ENCODE measurements around the gene USP22. TPM values are rescaled to one million over a fixed set of nuclear protein-coding genes. Genes with fewer than 3 reads are reported as not detected.

USP22 gene
- total and polyA plus RNA-seq, 2 donors (not counting 3 experiments of a cell fraction or from before 2014, with no cell fraction given) = 204 to 260 TPM

- no peak overlapping the region for H2AFZ ChIP-seq (ENCODE audit: low read depth, low read length)
- DNase-seq (ENCODE audit: low read depth, low spot score) (no peak), FAIRE-seq (no peak)
- no peaks in the 10 kb centered on the region for H3K9me1 ChIP-seq (replicated peaks; ENCODE audit: control insufficient read depth, extremely low read depth, insufficient read depth, low read length)
- H3K27ac ChIP-seq (ENCODE audit: insufficient read depth, low read depth, low read length) = no peak overlapping the region
- H3K36me3 ChIP-seq (ENCODE audit: control insufficient read depth in 2 of 2, extremely low read depth in 1 of 2, insufficient read depth in 2 of 2, low read length in 2 of 2) = peaks cover 1 to 25% of the 10 kb centered on the region in 2 experiments
- CTCF ChIA-PET = no interaction called here
- H3K9me3 ChIP-seq (replicated peaks; ENCODE audit: control insufficient read depth, insufficient read depth, low read length) = no peaks in the 10 kb centered on the region
- peaks cover 100% of the 10 kb centered on the region for H3K79me2 ChIP-seq (ENCODE audit: control insufficient read depth, insufficient read depth, low read length)
- no peak for TF ChIP-seq POLR2AphosphoS5 (IDR thresholded peaks at IDR 0.05; ENCODE audit: insufficient read depth, low read depth, low read length)
- TF ChIP-seq CTCF (IDR thresholded peaks at IDR 0.05; ENCODE audit: extremely low read depth in 1 of 2, insufficient read depth in 1 of 2, low read depth in 1 of 2, low read length in 2 of 2) = no peak
- TF ChIP-seq MAX (IDR thresholded peaks at IDR 0.05; ENCODE audit: insufficient read depth, insufficient read length) = no peak
- no peak for TF ChIP-seq EZH2 (IDR thresholded peaks at IDR 0.05; ENCODE audit: borderline replicate concordance, low read depth, low read length, severe bottlenecking)
- TF ChIP-seq MYC (IDR thresholded peaks at IDR 0.05; ENCODE audit: low read depth, low read length) = no peak
- TF ChIP-seq JUN (IDR thresholded peaks at IDR 0.05; ENCODE audit: borderline replicate concordance, insufficient read depth, insufficient read length, low read depth) = no peak
- no peak for TF ChIP-seq POLR2A (IDR thresholded peaks at IDR 0.05; ENCODE audit: low read depth, low read length)
- no peak for TF ChIP-seq FOS (IDR thresholded peaks at IDR 0.05; ENCODE audit: borderline replicate concordance, insufficient read depth, low read length)
- TF ChIP-seq GATA2 (IDR thresholded peaks at IDR 0.05; ENCODE audit: insufficient read depth, insufficient read length, low read depth, low read length) = no peak
- dilution Hi-C loops (cut with MboI; ENCODE audit: extremely low pct_ligation_motif_present, low sequenced_read_pairs) = no loop called here
- H3K27me3 ChIP-seq (ENCODE audit: control insufficient read depth in 2 of 2, insufficient read depth in 2 of 2, low read length in 2 of 2) = no peaks in the 10 kb centered on the region
- no peak overlapping the region for H3K9ac ChIP-seq (replicated peaks; ENCODE audit: extremely low read depth, insufficient read depth, low read length)
- H4K20me1 ChIP-seq (replicated peaks; ENCODE audit: control insufficient read depth, extremely low read depth, insufficient read depth, low read length) = peaks cover 29% of the 10 kb centered on the region
- intact Hi-C loops (cut with micrococcal nuclease) = no loop called here
- BruUV-seq (replicated peaks) = no TSS peak
- no peak overlapping the region for H3K4me3 ChIP-seq (replicated peaks in 1 of 3; ENCODE audit: insufficient read depth in 1 of 3, low read depth in 1 of 3, low read length in 3 of 3)
- POLR2A ChIA-PET = no interaction called here
- H3K4me2 ChIP-seq (ENCODE audit: insufficient read depth, low read length) = no peak overlapping the region
- H3K4me1 ChIP-seq (ENCODE audit: control insufficient read depth, extremely low read depth, insufficient read depth, low read length) = peaks cover 4% of the 10 kb centered on the region
Measured at GRCh38 chr17:21029515-21029914, 13.3 kb downstream of the USP22 start.
